ENCODE results near the gene MAP2K6.

GRCh38 chr17:69518951-69519350, 104.5 kb downstream of the MAP2K6 start:
- TF ChIP-seq CTCF (IDR thresholded peaks at IDR 0.05) (no peak), POLR2A (IDR thresholded peaks at IDR 0.05) (no peak)

All from heart left ventricle (tissue), 13 donors.